ENCODE data around the gene SPON1. TPM values are rescaled to one million over a fixed set of nuclear protein-coding genes. Genes with fewer than 3 reads are reported as not detected.

SPON1 gene
- total and polyA plus RNA-seq, 4 donors = 0.72 to 4.9 (median 1.2) TPM

- H3K4me3 ChIP-seq (ENCODE audit: low read depth in 1 of 3, low read length in 3 of 3) = no peak overlapping the region
- H3K9me3 ChIP-seq (ENCODE audit: control insufficient read depth in 4 of 4, low read length in 3 of 4) = no peaks in the 10 kb centered on the region
- WGBS = 48% methylated on average over 4 of the region's 4 CpGs
- no peak for DNase-seq (ENCODE audit: low spot score)
- no peak overlapping the region for H3K9ac ChIP-seq (ENCODE audit: low read depth in 1 of 2, low read length in 2 of 2)
- H3K27ac ChIP-seq (ENCODE audit: low read depth in 1 of 2, low read length in 2 of 2) = peak overlapping the region in 1 of 2 donors; percentile 12
- TF ChIP-seq GABPA (IDR thresholded peaks at IDR 0.05 in 1 of 2, conservative IDR thresholded peaks at IDR 0.05 in 1 of 2) (no peak), FOXA2 (IDR thresholded peaks at IDR 0.05) (no peak), ZBTB33 (IDR thresholded peaks at IDR 0.05) (no peak), CTCF (IDR thresholded peaks at IDR 0.05; ENCODE audit: low read depth, low read length, missing input control) (no peak), RAD21 (IDR thresholded peaks at IDR 0.05) (no peak), RXRA (IDR thresholded peaks at IDR 0.05) (no peak), HNF4A (conservative IDR thresholded peaks at IDR 0.05) (no peak), NR2F2 (IDR thresholded peaks at IDR 0.05) (no peak), YY1 (IDR thresholded peaks at IDR 0.05) (no peak), SP1 (IDR thresholded peaks at IDR 0.05) (no peak), HNF4G (IDR thresholded peaks at IDR 0.05) (no peak)
- H3K4me1 ChIP-seq (ENCODE audit: control insufficient read depth in 4 of 4, insufficient read depth in 4 of 4, low read length in 3 of 4) = no peaks in the 10 kb centered on the region
- H3K36me3 ChIP-seq (ENCODE audit: control insufficient read depth in 4 of 4, insufficient read depth in 3 of 4, low read depth in 1 of 4, low read length in 3 of 4) = no peaks in the 10 kb centered on the region
- H3K27me3 ChIP-seq (ENCODE audit: control insufficient read depth in 4 of 4, insufficient read depth in 4 of 4, low read length in 3 of 4) = peaks cover 0 to 14% (median 0%) of the 10 kb centered on the region in 4 donors
These were observed 116.5 kb downstream of the SPON1 start for GRCh38 chr11:14079011-14079410.

- Histone ChIP-seq H3K27ac (ENCODE audit: low read depth in 1 of 2, low read length in 2 of 2) (no peak overlapping the region), H3K4me3 (ENCODE audit: low read depth in 1 of 3, low read length in 3 of 3) (no peak overlapping the region), H3K9ac (ENCODE audit: low read depth in 1 of 2, low read length in 2 of 2) (no peak overlapping the region), H3K4me1 (ENCODE audit: control insufficient read depth in 4 of 4, insufficient read depth in 4 of 4, low read length in 3 of 4) (no peaks in the 10 kb centered on the region), H3K9me3 (ENCODE audit: control insufficient read depth in 4 of 4, low read length in 3 of 4) (no peaks in the 10 kb centered on the region), H3K36me3 (ENCODE audit: control insufficient read depth in 4 of 4, insufficient read depth in 3 of 4, low read depth in 1 of 4, low read length in 3 of 4) (no peaks in the 10 kb centered on the region), H3K27me3 (ENCODE audit: control insufficient read depth in 4 of 4, insufficient read depth in 4 of 4, low read length in 3 of 4) (peaks cover 0 to 14% (median 0%) of the 10 kb centered on the region in 4 donors)
- DNase-seq (ENCODE audit: low spot score) = no peak
- 67% methylated on average over 4 of the region's 4 CpGs for WGBS
- TF ChIP-seq NR2F2 (IDR thresholded peaks at IDR 0.05) (no peak), JUND (IDR thresholded peaks at IDR 0.05) (no peak), ATF3 (IDR thresholded peaks at IDR 0.05) (no peak), YY1 (IDR thresholded peaks at IDR 0.05) (no peak), GABPA (IDR thresholded peaks at IDR 0.05 in 1 of 2, conservative IDR thresholded peaks at IDR 0.05 in 1 of 2) (no peak), REST (IDR thresholded peaks at IDR 0.05) (no peak), FOXA1 (IDR thresholded peaks at IDR 0.05) (no peak), FOXA2 (IDR thresholded peaks at IDR 0.05) (no peak), HNF4G (IDR thresholded peaks at IDR 0.05) (no peak), SP1 (IDR thresholded peaks at IDR 0.05) (no peak), TAF1 (conservative IDR thresholded peaks at IDR 0.05) (no peak)
These were observed 117.3 kb downstream of the SPON1 start for GRCh38 chr11:14079797-14080196.
